Activated T-cell treated with anti-CD3 and anti-CD28 coated beads, Interleukin-2, amount 50 U/mL, for 72 hours (primary cell): ENCODE measurements around the gene KIAA1671. TPM values are rescaled to one million over a fixed set of nuclear protein-coding genes. Genes with fewer than 3 reads are reported as not detected.

Experiments
- ATAC-seq, 2 donors: fragments of 150-1000 bp; cut with Tn5 transposase; replicated peaks in 1 of 2; 2 replicates each; pipeline ENCODE4 v1.10.0; 2021; ENCODE audit warnings: moderate library complexity in 2 of 2, mild to moderate bottlenecking in 1 of 2
- DNase-seq, 2 donors: peaks; one replicate each; pipeline ENCODE4 v3.0.0; 2021 to 2022; ENCODE audit warnings: mixed read lengths in 1 of 2
- H3K27ac Mint-ChIP-seq: one replicate; pipeline ENCODE4 v1.8.0; 2022; ENCODE audit warnings: mild to moderate bottlenecking, moderate library complexity, mixed read lengths
- H3K27me3 Mint-ChIP-seq: one replicate; pipeline ENCODE4 v1.8.0; 2022; ENCODE audit warnings: low read depth, mixed read lengths
- H3K36me3 Mint-ChIP-seq, 2 donors: one replicate each; pipeline ENCODE4 v1.8.0; 2022; ENCODE audit warnings: mixed read lengths in 2 of 2, mild to moderate bottlenecking in 1 of 2; ENCODE audit not compliant: insufficient read depth in 2 of 2
- H3K4me1 Mint-ChIP-seq: one replicate; pipeline ENCODE4 v1.8.0; 2022; ENCODE audit warnings: low read depth, mixed read lengths
- H3K4me3 Mint-ChIP-seq, 2 donors: one replicate each; pipeline ENCODE4 v1.8.0; 2022; ENCODE audit warnings: mild to moderate bottlenecking in 2 of 2, mixed read lengths in 2 of 2, moderate library complexity in 2 of 2
- H3K9me3 Mint-ChIP-seq, 2 donors: one replicate each; pipeline ENCODE4 v1.8.0; 2022; ENCODE audit warnings: mixed read lengths in 2 of 2
- total RNA-seq, 2 donors: library from RNA; stranded (reverse); gene quantifications; one replicate each; pipeline ENCODE4 v1.2.3, GENCODE V29; 2022

The KIAA1671 gene
- total RNA-seq, 2 donors from 2014 or later, result 6.6 to 10.8 TPM

- Mint-ChIP-seq H3K4me1 (peaks cover 30% of the 10 kb centered on the region), H3K36me3 (no peaks in the 10 kb centered on the region), H3K4me3 (peak overlapping the region; percentile 5 to 65), H3K27me3 (peaks cover 28% of the 10 kb centered on the region), H3K9me3 (no peaks in the 10 kb centered on the region), H3K27ac (peak overlapping the region; percentile 1)
- ATAC-seq, result peak; percentile 96 to 97
- peak; percentile 74 to 76 for DNase-seq
These were observed 41.7 kb downstream of the KIAA1671 start for GRCh38 chr22:24994070-24994763.

- DNase-seq, result no peak
- no peak for ATAC-seq
- Mint-ChIP-seq H3K27ac (no peak overlapping the region), H3K4me1 (peaks cover 26% of the 10 kb centered on the region), H3K4me3 (no peak overlapping the region), H3K27me3 (peaks cover 22% of the 10 kb centered on the region), H3K9me3 (no peaks in the 10 kb centered on the region), H3K36me3 (no peaks in the 10 kb centered on the region)
These were observed 43.2 kb downstream of the KIAA1671 start for GRCh38 chr22:24995649-24996180.

- Mint-ChIP-seq H3K4me1 (peaks cover 26% of the 10 kb centered on the region), H3K4me3 (no peak overlapping the region), H3K36me3 (no peaks in the 10 kb centered on the region), H3K9me3 (no peaks in the 10 kb centered on the region), H3K27me3 (peaks cover 22% of the 10 kb centered on the region), H3K27ac (no peak overlapping the region)
- ATAC-seq (no peak), DNase-seq (no peak)
These were observed 44.0 kb downstream of the KIAA1671 start for GRCh38 chr22:24996420-24996952.

- peaks cover 26% of the 10 kb centered on the region for H3K4me1 Mint-ChIP-seq
- H3K36me3 Mint-ChIP-seq, result no peaks in the 10 kb centered on the region
- peaks cover 22% of the 10 kb centered on the region for H3K27me3 Mint-ChIP-seq
- no peak overlapping the region for H3K4me3 Mint-ChIP-seq
- H3K9me3 Mint-ChIP-seq, result no peaks in the 10 kb centered on the region
- ATAC-seq, result no peak
- H3K27ac Mint-ChIP-seq, result no peak overlapping the region
- no peak for DNase-seq
These were observed 44.5 kb downstream of the KIAA1671 start for GRCh38 chr22:24997023-24997422.

GRCh38 chr22:25000686-25001085 lies 48.2 kb downstream of the KIAA1671 start:
- Mint-ChIP-seq H3K4me3 (no peak overlapping the region), H3K27ac (no peak overlapping the region), H3K9me3 (no peaks in the 10 kb centered on the region), H3K4me1 (peaks cover 3% of the 10 kb centered on the region), H3K27me3 (peaks cover 11% of the 10 kb centered on the region), H3K36me3 (no peaks in the 10 kb centered on the region)
- DNase-seq, result no peak
- no peak for ATAC-seq

GRCh38 chr22:25002241-25002985 lies 49.9 kb downstream of the KIAA1671 start:
- Mint-ChIP-seq H3K9me3 (no peaks in the 10 kb centered on the region), H3K4me3 (no peak overlapping the region), H3K27me3 (no peaks in the 10 kb centered on the region), H3K27ac (no peak overlapping the region), H3K36me3 (no peaks in the 10 kb centered on the region), H3K4me1 (no peaks in the 10 kb centered on the region)
- no peak for DNase-seq
- no peak for ATAC-seq

GRCh38 chr22:25006354-25006753 lies 53.8 kb downstream of the KIAA1671 start:
- Mint-ChIP-seq H3K4me1 (no peaks in the 10 kb centered on the region), H3K9me3 (no peaks in the 10 kb centered on the region), H3K27me3 (no peaks in the 10 kb centered on the region), H3K36me3 (no peaks in the 10 kb centered on the region), H3K4me3 (no peak overlapping the region), H3K27ac (no peak overlapping the region)
- DNase-seq (no peak), ATAC-seq (no peak)

GRCh38 chr22:25007444-25008106 lies 55.1 kb downstream of the KIAA1671 start:
- H3K4me1 Mint-ChIP-seq, result no peaks in the 10 kb centered on the region
- H3K27me3 Mint-ChIP-seq, result no peaks in the 10 kb centered on the region
- ATAC-seq (peak in 1 of 2 donors; percentile 9), DNase-seq (no peak)
- H3K9me3 Mint-ChIP-seq, result no peaks in the 10 kb centered on the region
- no peak overlapping the region for H3K27ac Mint-ChIP-seq
- H3K36me3 Mint-ChIP-seq, result no peaks in the 10 kb centered on the region
- H3K4me3 Mint-ChIP-seq, result no peak overlapping the region

- H3K36me3 Mint-ChIP-seq, result no peaks in the 10 kb centered on the region
- H3K4me1 Mint-ChIP-seq, result no peaks in the 10 kb centered on the region
- DNase-seq, result no peak
- no peak overlapping the region for H3K4me3 Mint-ChIP-seq
- no peaks in the 10 kb centered on the region for H3K27me3 Mint-ChIP-seq
- no peak overlapping the region for H3K27ac Mint-ChIP-seq
- no peaks in the 10 kb centered on the region for H3K9me3 Mint-ChIP-seq
- no peak for ATAC-seq
These were observed 56.1 kb downstream of the KIAA1671 start for GRCh38 chr22:25008666-25009065.

GRCh38 chr22:25012741-25013143 lies 60.2 kb downstream of the KIAA1671 start:
- ATAC-seq (no peak), DNase-seq (no peak)
- no peak overlapping the region for H3K27ac Mint-ChIP-seq
- no peaks in the 10 kb centered on the region for H3K4me1 Mint-ChIP-seq
- no peaks in the 10 kb centered on the region for H3K9me3 Mint-ChIP-seq
- H3K36me3 Mint-ChIP-seq, result no peaks in the 10 kb centered on the region
- H3K4me3 Mint-ChIP-seq, result no peak overlapping the region
- no peaks in the 10 kb centered on the region for H3K27me3 Mint-ChIP-seq

GRCh38 chr22:25013607-25014006 lies 61.1 kb downstream of the KIAA1671 start:
- no peak overlapping the region for H3K4me3 Mint-ChIP-seq
- no peak for DNase-seq
- no peaks in the 10 kb centered on the region for H3K9me3 Mint-ChIP-seq
- no peak overlapping the region for H3K27ac Mint-ChIP-seq
- no peaks in the 10 kb centered on the region for H3K4me1 Mint-ChIP-seq
- ATAC-seq, result no peak
- peaks cover 7% of the 10 kb centered on the region for H3K27me3 Mint-ChIP-seq
- H3K36me3 Mint-ChIP-seq, result no peaks in the 10 kb centered on the region

- H3K9me3 Mint-ChIP-seq, result no peaks in the 10 kb centered on the region
- no peak overlapping the region for H3K4me3 Mint-ChIP-seq
- no peak overlapping the region for H3K27ac Mint-ChIP-seq
- ATAC-seq (no peak), DNase-seq (no peak)
- H3K27me3 Mint-ChIP-seq, result peaks cover 11% of the 10 kb centered on the region
- no peaks in the 10 kb centered on the region for H3K4me1 Mint-ChIP-seq
- H3K36me3 Mint-ChIP-seq, result no peaks in the 10 kb centered on the region
These were observed 62.6 kb downstream of the KIAA1671 start for GRCh38 chr22:25014896-25015755.
